ENCODE results near the gene ABCA2. TPM values are rescaled to one million over a fixed set of nuclear protein-coding genes. Genes with fewer than 3 reads are reported as not detected.

The ABCA2 gene
- total RNA-seq, 1 experiment from 2014 or later: 114 TPM

DNA sequence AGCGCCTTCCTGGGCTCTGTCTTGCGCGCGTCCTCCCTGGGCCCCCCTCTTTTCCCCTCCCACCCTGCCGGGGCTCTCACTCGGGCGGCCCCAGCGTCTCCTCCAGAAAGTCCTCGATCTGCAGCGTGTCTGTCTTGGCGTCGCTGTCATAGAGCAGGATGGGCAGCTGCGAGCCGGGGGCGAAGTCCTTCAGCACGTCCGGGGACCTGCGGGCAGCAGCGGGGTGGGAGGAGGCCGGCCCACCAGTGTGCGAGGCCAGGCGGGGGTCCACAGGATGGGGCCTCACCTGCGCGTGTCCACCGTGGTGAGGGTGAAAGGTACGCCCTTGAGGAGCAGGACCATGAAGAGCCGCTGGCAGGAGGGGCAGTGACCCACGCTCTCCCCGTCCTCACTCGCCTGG, 32.7 kb downstream of the ABCA2 start:
- H3K4me3 ChIP-seq (replicated peaks in 1 of 2; ENCODE audit: low read depth in 1 of 2, low read length in 2 of 2): no peak overlapping the region
- peaks cover 20% of the 10 kb centered on the region for H3K79me2 ChIP-seq (ENCODE audit: insufficient read depth, low read length)
- no peak for ATAC-seq
- H3K9me2 ChIP-seq (ENCODE audit: insufficient read depth): no peaks in the 10 kb centered on the region
- no peak for TF ChIP-seq EZH2phosphoT487 (IDR thresholded peaks at IDR 0.05; ENCODE audit: borderline replicate concordance)
- no peak for TF ChIP-seq ZFX (IDR thresholded peaks at IDR 0.05)
- no peak for TF ChIP-seq ELF1 (IDR thresholded peaks at IDR 0.05; ENCODE audit: borderline replicate concordance, low read depth)
- TF ChIP-seq CEBPB (IDR thresholded peaks at IDR 0.05; ENCODE audit: low read depth): no peak
- no peak for TF ChIP-seq EZH2 (IDR thresholded peaks at IDR 0.05)
- TF ChIP-seq CTCF (IDR thresholded peaks at IDR 0.05 in 2 of 3, conservative IDR thresholded peaks at IDR 0.05 in 1 of 3; ENCODE audit: borderline replicate concordance in 1 of 3, insufficient read depth in 1 of 3, low read depth in 2 of 3, low read length in 2 of 3): no peak
- TF ChIP-seq POLR2AphosphoS5 (IDR thresholded peaks at IDR 0.05; ENCODE audit: low read depth, low read length): no peak
- no peak for TF ChIP-seq FOSL1 (IDR thresholded peaks at IDR 0.05; ENCODE audit: low read depth)
- TF ChIP-seq REST (IDR thresholded peaks at IDR 0.05; ENCODE audit: low read depth): no peak
- TF ChIP-seq, protein P1, sequence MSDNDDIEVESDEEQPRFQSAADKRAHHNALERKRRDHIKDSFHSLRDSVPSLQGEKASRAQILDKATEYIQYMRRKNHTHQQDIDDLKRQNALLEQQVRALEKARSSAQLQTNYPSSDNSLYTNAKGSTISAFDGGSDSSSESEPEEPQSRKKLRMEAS (IDR thresholded peaks at IDR 0.05): no peak
- H3K27ac ChIP-seq (ENCODE audit: low read depth, low read length): peak overlapping the region; percentile 95
- CTCF ChIA-PET: interaction anchor here (1.0 to 1.5 kb wide), 4 partner anchors 34 to 241 kb away, joined by 3 to 11 read pairs (median 4); no protein-coding TSS in a partner anchor
- no TSS peak for BruUV-seq (replicated peaks)
- H3K9ac ChIP-seq (ENCODE audit: low read length): no peak overlapping the region
- no peaks in the 10 kb centered on the region for H4K20me1 ChIP-seq (ENCODE audit: insufficient read depth)
- peaks cover 0 to 12% of the 10 kb centered on the region in 2 experiments; a peak in 2 of 4 replicates for H3K36me3 ChIP-seq (ENCODE audit: control insufficient read depth in 1 of 2, insufficient read depth in 2 of 2, low read length in 2 of 2)
- DNase-seq (ENCODE audit: low read depth, low spot score): no peak
- peak overlapping the region; percentile 88 for H3K4me2 ChIP-seq (ENCODE audit: low read length)
- RAD21 ChIA-PET (ENCODE audit: low non-redundant PET in 1 of 2, low total read pairs in 2 of 2, uncharacterized antibody in 2 of 2, unreplicated experiment in 2 of 2): no interaction called here
- peaks cover 54 to 75% of the 10 kb centered on the region in 2 experiments for H3K4me1 ChIP-seq (ENCODE audit: control insufficient read depth in 1 of 2, insufficient read depth in 2 of 2, low read length in 2 of 2)
- H3K9me3 ChIP-seq (ENCODE audit: control insufficient read depth in 1 of 2, insufficient read depth in 1 of 2, low read depth in 1 of 2, low read length in 2 of 2): no peaks in the 10 kb centered on the region; a peak in 1 of 4 replicates
- intact Hi-C loops (cut with micrococcal nuclease): no loop called here
- no peaks in the 10 kb centered on the region for H3K27me3 ChIP-seq (ENCODE audit: insufficient read depth, low read length)
- POLR2A ChIA-PET: no interaction called here
- H2AFZ ChIP-seq (ENCODE audit: low read depth, low read length, poor library complexity, severe bottlenecking): no peak overlapping the region

Measured in HCT116 (cell line).